WTC11 (cell line): Measurements from ENCODE around the gene PIGU. TPM values are rescaled to one million over a fixed set of nuclear protein-coding genes. Genes with fewer than 3 reads are reported as not detected.

Experiments used
- ATAC-seq: fragments of 200-7000 bp; cut with Tn5 transposase; 2 replicates; pipeline ENCODE4 v1.10.0; 2021; ENCODE audit warnings: mild to moderate bottlenecking, moderate library complexity
- CTCF ChIA-PET: fragments of 300-600 bp; sonication (Branson Sonifier 250); formaldehyde crosslinking; loops from one replicate; lab custom pipeline; 2021; ENCODE audit warnings: antibody characterized with exemption; lab: Charles Lee
- POLR2A ChIA-PET: fragments of 350-600 bp; sonication (Branson Sonifier 250); formaldehyde crosslinking; loops from one replicate; lab custom pipeline; 2021; ENCODE audit warnings: antibody characterized with exemption; lab: Charles Lee
- DNase-seq: peaks from one replicate; pipeline ENCODE4 v3.0.0; 2021; ENCODE audit warnings: low spot score
- H3K27ac Mint-ChIP-seq: 2 replicates; pipeline ENCODE4 v1.8.0; 2021; ENCODE audit warnings: mixed read lengths
- H3K27me3 Mint-ChIP-seq: 2 replicates; pipeline ENCODE4 v1.8.0; 2021; ENCODE audit warnings: low read depth, mild to moderate bottlenecking, moderate library complexity, mixed read lengths
- H3K36me3 Mint-ChIP-seq: 2 replicates; pipeline ENCODE4 v1.8.0; 2021; ENCODE audit warnings: mixed read lengths
- H3K4me1 Mint-ChIP-seq: 2 replicates; pipeline ENCODE4 v1.8.0; 2022; ENCODE audit warnings: mixed read lengths
- H3K4me3 Mint-ChIP-seq: 2 replicates; pipeline ENCODE4 v1.8.0; 2021; ENCODE audit warnings: mild to moderate bottlenecking, moderate library complexity, mixed read lengths
- H3K9me3 Mint-ChIP-seq: 2 replicates; pipeline ENCODE4 v1.8.0; 2021; ENCODE audit warnings: mixed read lengths
- ELF4 ChIP-seq: sonication (generic); formaldehyde crosslinking; IDR thresholded peaks from 2 replicates; pipeline ENCODE4 v1.8.1; 2022; ENCODE audit warnings: low read depth, mild to moderate bottlenecking, moderate library complexity, missing genetic modification reagents
- GABPB1 ChIP-seq: sonication (generic); formaldehyde crosslinking; IDR thresholded peaks from 2 replicates; pipeline ENCODE4 v1.8.1; 2023; ENCODE audit warnings: mild to moderate bottlenecking, missing genetic modification reagents
- GRHL2 ChIP-seq: fragments of 250-450 bp; sonication (Bioruptor Pico); IDR thresholded peaks from 2 replicates; pipeline ENCODE4 v1.8.0; 2022; ENCODE audit warnings: mild to moderate bottlenecking, moderate library complexity; ENCODE audit not compliant: insufficient replicate concordance, severe bottlenecking
- HMGA2 ChIP-seq: fragments of 250-450 bp; sonication (Bioruptor Pico); IDR thresholded peaks from 2 replicates; pipeline ENCODE4 v1.4.0; 2021; ENCODE audit warnings: mild to moderate bottlenecking, moderate library complexity
- IRF2 ChIP-seq: sonication (generic); formaldehyde crosslinking; IDR thresholded peaks from 2 replicates; pipeline ENCODE4 v1.8.0; 2022; ENCODE audit warnings: low read depth, missing genetic modification reagents, borderline replicate concordance
- KAT7 ChIP-seq: sonication (generic); formaldehyde crosslinking; IDR thresholded peaks from 2 replicates; pipeline ENCODE4 v1.8.1; 2023; ENCODE audit warnings: missing genetic modification reagents, mild to moderate bottlenecking, borderline replicate concordance
- MXD4 ChIP-seq: fragments of 250-450 bp; sonication (Bioruptor Pico); IDR thresholded peaks from 2 replicates; pipeline ENCODE4 v1.8.0; 2021; ENCODE audit warnings: mild to moderate bottlenecking, moderate library complexity, borderline replicate concordance
- NFYB ChIP-seq: sonication (generic); formaldehyde crosslinking; conservative IDR thresholded peaks from 2 replicates; pipeline ENCODE4 v1.8.0; 2022; ENCODE audit warnings: low read depth, missing genetic modification reagents
- PRRX2 ChIP-seq: fragments of 250-450 bp; sonication (Bioruptor Pico); IDR thresholded peaks from 2 replicates; pipeline ENCODE4 v1.8.0; 2021; ENCODE audit warnings: mild to moderate bottlenecking
- SMAD3 ChIP-seq: sonication (generic); formaldehyde crosslinking; IDR thresholded peaks from 2 replicates; pipeline ENCODE4 v1.8.0; 2022; ENCODE audit warnings: missing genetic modification reagents, mild to moderate bottlenecking, borderline replicate concordance
- SMAD4 ChIP-seq: sonication (generic); formaldehyde crosslinking; IDR thresholded peaks from 2 replicates; pipeline ENCODE4 v1.8.0; 2022; ENCODE audit warnings: mild to moderate bottlenecking, missing genetic modification reagents
- ZNF121 ChIP-seq: sonication (generic); formaldehyde crosslinking; IDR thresholded peaks from 2 replicates; pipeline ENCODE4 v1.8.0; 2023; ENCODE audit warnings: missing genetic modification reagents
- ZNF232 ChIP-seq: sonication (generic); formaldehyde crosslinking; IDR thresholded peaks from 2 replicates; pipeline ENCODE4 v1.8.0; 2022; ENCODE audit warnings: mild to moderate bottlenecking, missing genetic modification reagents
- ZNF263 ChIP-seq: sonication (generic); formaldehyde crosslinking; IDR thresholded peaks from 2 replicates; pipeline ENCODE4 v1.8.1; 2022; ENCODE audit warnings: low read depth, mild to moderate bottlenecking, moderate library complexity, missing genetic modification reagents
- ZNF317 ChIP-seq: sonication (generic); formaldehyde crosslinking; IDR thresholded peaks from 2 replicates; pipeline ENCODE4 v1.8.1; 2023; ENCODE audit warnings: low read depth, mild to moderate bottlenecking, moderate library complexity, missing genetic modification reagents, borderline replicate concordance
- ZNF416 ChIP-seq: fragments of 250-450 bp; sonication (Bioruptor Pico); IDR thresholded peaks from 2 replicates; pipeline ENCODE4 v1.9.0; 2021; ENCODE audit warnings: mild to moderate bottlenecking, inconsistent platforms
- total RNA-seq: library from RNA; stranded (reverse); gene quantifications from 3 replicates; pipeline ENCODE4 v1.2.3, GENCODE V29; 2021
- TF ChIP-seq, protein P1 (sequence below): fragments of 250-450 bp; sonication (Bioruptor Pico); IDR thresholded peaks from 2 replicates; pipeline ENCODE4 v1.9.0; 2021; ENCODE audit warnings: moderate library complexity, mild to moderate bottlenecking, inconsistent platforms, borderline replicate concordance
- TF ChIP-seq, protein P2 (sequence below): fragments of 250-450 bp; sonication (Bioruptor Pico); conservative IDR thresholded peaks from 2 replicates; pipeline ENCODE4 v1.9.0; 2021; ENCODE audit warnings: mild to moderate bottlenecking
- TF ChIP-seq, protein P3 (sequence below): sonication (generic); formaldehyde crosslinking; IDR thresholded peaks from 2 replicates; pipeline ENCODE4 v1.8.1; 2023; ENCODE audit warnings: mild to moderate bottlenecking, missing genetic modification reagents, moderate library complexity
- TF ChIP-seq, protein P4 (sequence below): sonication (generic); formaldehyde crosslinking; IDR thresholded peaks from 2 replicates; pipeline ENCODE4 v1.8.0; 2022; ENCODE audit warnings: mild to moderate bottlenecking, missing genetic modification reagents
- TF ChIP-seq, protein P5 (sequence below): fragments of 250-450 bp; sonication (Bioruptor Pico); IDR thresholded peaks from 2 replicates; pipeline ENCODE4 v1.8.0; 2021; ENCODE audit warnings: mild to moderate bottlenecking
- TF ChIP-seq, protein P6 (sequence below): fragments of 250-450 bp; sonication (Bioruptor Pico); IDR thresholded peaks from 2 replicates; pipeline ENCODE4 v1.9.0; 2021; ENCODE audit warnings: mild to moderate bottlenecking
- TF ChIP-seq, protein P7 (sequence below): sonication (generic); formaldehyde crosslinking; IDR thresholded peaks from 2 replicates; pipeline ENCODE4 v1.8.1; 2023; ENCODE audit warnings: mild to moderate bottlenecking, moderate library complexity, missing genetic modification reagents
- TF ChIP-seq, protein P8 (sequence below): sonication (generic); formaldehyde crosslinking; IDR thresholded peaks from 2 replicates; pipeline ENCODE4 v1.8.1; 2023; ENCODE audit warnings: mild to moderate bottlenecking, missing genetic modification reagents, moderate library complexity

Gene PIGU
- total RNA-seq, 1 experiment from 2014 or later = 24.8 TPM

DNA sequence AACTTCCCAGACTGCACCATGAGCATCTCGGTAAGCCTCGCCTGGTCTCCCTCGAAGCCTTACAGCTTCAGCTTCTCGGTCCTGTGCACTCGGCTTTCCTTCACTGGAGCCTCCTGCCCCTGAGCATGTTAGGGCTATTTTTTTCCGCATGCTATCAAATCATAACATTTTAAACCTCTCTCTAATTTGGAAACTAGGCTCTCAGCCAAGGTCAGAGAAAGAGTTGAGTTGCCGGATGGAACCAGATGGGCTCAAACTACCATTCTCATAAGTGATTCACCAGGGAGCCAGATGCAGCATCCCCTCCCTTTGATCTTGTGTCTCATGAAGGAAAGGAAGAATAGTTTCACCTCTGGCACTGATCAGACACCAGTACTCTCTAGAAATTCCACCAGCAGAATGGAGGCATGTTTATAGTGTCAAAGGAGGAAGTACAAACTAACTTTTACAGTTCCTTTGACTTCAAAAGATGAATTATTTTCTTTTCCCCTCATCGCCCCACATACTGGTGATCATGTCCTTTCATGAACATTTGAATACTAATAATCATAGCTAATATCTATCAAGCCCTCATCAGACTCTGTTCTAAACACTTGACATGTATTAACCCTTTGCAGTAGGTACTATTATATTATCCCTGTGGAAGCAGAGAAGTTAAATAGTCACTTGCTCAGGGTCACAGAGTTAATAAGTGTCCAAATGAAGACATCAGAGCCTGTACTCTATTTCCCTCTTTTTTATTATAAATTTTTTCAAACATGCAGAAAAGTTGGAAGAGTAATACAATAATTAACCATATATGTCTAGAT is 71.7 kb downstream of the PIGU start:
- ATAC-seq = no peak
- no peak overlapping the region for H3K4me3 Mint-ChIP-seq

DNA sequence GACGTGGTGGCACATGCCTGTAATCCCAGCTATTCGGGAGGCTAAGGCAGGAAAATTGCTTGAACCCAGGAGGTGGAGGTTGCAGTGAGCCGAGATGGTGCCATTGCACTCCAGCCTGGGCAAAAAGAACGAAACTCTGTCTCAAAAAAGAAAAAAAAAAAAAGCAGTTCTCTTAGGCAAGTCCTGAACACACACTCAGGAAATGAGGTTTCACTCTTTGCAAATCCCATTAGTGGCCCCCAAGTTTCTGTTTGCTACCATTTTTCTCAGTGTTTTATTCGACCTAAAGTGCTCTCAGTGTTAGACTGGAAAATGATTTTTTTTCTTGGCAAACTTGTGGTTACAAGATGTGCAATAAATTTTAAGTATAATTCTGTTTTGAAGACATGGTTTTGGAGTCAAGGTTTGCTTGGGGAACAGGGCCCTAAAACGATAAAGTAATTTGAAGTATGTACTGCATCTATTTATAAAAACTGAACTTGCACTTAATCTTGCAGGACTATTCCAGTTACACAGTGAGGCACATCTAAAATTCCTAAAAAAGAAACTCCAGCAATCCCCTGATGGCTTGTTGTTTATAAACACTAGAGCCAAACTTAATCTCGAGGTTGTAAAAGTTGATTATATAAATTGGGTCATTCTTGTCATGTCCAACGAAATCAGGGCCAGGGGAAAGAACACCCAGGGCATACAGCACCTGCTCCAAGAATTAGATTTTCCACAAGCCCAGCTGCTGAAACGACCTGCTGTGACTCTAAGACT is 75.8 kb downstream of the PIGU start:
- Mint-ChIP-seq H3K27me3 (no peaks in the 10 kb centered on the region), H3K9me3 (no peaks in the 10 kb centered on the region), H3K4me1 (no peaks in the 10 kb centered on the region), H3K36me3 (no peaks in the 10 kb centered on the region), H3K27ac (no peak overlapping the region), H3K4me3 (no peak overlapping the region)
- POLR2A ChIA-PET = no interaction called here
- ATAC-seq (no peak), DNase-seq (no peak)
- CTCF ChIA-PET = interaction anchor here (0.6 kb wide), 1 partner anchor 11 kb away, joined by 3 read pairs; no protein-coding TSS in a partner anchor
- TF ChIP-seq, protein P1, sequence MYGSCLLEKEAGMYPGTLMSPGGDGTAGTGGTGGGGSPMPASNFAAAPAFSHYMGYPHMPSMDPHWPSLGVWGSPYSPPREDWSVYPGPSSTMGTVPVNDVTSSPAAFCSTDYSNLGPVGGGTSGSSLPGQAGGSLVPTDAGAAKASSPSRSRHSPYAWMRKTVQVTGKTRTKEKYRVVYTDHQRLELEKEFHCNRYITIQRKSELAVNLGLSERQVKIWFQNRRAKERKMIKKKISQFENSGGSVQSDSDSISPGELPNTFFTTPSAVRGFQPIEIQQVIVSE = no peak
- TF ChIP-seq, protein P2, sequence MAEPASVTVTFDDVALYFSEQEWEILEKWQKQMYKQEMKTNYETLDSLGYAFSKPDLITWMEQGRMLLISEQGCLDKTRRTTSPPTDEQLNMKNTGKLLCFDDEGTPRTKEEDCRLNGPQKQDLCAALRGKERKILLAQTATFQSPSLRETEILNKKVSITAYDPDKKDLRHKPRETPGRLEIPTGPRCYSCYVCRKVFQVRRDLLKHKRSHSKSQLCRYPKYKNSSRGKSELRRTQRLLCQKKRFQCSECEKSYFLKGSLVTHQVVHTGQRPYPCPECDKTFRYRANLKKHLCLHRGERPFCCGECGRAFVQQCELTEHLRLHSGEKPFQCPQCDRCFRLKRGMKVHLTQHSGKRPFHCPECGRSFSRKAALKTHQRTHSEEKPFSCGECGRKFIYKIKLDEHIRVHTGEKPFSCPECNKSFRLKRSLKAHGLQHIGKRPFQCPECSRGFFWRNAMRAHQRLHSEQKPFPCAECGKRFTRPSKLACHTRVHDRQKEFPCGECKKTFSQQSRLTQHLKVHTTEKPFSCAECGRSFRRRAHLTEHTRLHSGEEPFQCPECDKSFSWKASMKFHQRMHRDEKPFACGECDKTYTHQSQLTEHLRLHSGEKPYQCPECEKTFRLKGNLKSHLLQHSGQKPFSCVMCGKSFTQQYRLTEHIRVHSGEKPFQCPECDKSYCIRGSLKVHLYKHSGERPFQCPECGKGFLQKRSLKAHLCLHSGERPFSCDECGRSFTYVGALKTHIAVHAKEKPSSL (CRISPR knock-in tag) = no peak
- TF ChIP-seq KAT7 (CRISPR knock-in tag) (no peak), MXD4 (no peak), ZNF416 (CRISPR knock-in tag) (no peak), NFYB (no peak), ZNF232 (CRISPR knock-in tag) (no peak), IRF2 (CRISPR knock-in tag) (no peak), SMAD3 (CRISPR knock-in tag) (no peak), HMGA2 (no peak)
- TF ChIP-seq, protein P3, sequence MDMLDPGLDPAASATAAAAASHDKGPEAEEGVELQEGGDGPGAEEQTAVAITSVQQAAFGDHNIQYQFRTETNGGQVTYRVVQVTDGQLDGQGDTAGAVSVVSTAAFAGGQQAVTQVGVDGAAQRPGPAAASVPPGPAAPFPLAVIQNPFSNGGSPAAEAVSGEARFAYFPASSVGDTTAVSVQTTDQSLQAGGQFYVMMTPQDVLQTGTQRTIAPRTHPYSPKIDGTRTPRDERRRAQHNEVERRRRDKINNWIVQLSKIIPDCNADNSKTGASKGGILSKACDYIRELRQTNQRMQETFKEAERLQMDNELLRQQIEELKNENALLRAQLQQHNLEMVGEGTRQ (CRISPR knock-in tag) = no peak
- TF ChIP-seq, protein P4, sequence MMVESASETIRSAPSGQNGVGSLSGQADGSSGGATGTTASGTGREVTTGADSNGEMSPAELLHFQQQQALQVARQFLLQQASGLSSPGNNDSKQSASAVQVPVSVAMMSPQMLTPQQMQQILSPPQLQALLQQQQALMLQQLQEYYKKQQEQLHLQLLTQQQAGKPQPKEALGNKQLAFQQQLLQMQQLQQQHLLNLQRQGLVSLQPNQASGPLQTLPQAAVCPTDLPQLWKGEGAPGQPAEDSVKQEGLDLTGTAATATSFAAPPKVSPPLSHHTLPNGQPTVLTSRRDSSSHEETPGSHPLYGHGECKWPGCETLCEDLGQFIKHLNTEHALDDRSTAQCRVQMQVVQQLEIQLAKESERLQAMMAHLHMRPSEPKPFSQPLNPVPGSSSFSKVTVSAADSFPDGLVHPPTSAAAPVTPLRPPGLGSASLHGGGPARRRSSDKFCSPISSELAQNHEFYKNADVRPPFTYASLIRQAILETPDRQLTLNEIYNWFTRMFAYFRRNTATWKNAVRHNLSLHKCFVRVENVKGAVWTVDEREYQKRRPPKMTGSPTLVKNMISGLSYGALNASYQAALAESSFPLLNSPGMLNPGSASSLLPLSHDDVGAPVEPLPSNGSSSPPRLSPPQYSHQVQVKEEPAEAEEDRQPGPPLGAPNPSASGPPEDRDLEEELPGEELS = no peak

More for the DNA sequence above, 71.7 kb downstream of the PIGU start:
- H3K27ac Mint-ChIP-seq = no peak overlapping the region; the same call in 1 of the 2 replicates
- POLR2A ChIA-PET = no interaction called here
- H3K9me3 Mint-ChIP-seq = no peaks in the 10 kb centered on the region
- no peak for TF ChIP-seq SMAD4 (CRISPR knock-in tag)
- no peak for TF ChIP-seq PRRX2 (CRISPR knock-in tag)
- TF ChIP-seq, protein P5, sequence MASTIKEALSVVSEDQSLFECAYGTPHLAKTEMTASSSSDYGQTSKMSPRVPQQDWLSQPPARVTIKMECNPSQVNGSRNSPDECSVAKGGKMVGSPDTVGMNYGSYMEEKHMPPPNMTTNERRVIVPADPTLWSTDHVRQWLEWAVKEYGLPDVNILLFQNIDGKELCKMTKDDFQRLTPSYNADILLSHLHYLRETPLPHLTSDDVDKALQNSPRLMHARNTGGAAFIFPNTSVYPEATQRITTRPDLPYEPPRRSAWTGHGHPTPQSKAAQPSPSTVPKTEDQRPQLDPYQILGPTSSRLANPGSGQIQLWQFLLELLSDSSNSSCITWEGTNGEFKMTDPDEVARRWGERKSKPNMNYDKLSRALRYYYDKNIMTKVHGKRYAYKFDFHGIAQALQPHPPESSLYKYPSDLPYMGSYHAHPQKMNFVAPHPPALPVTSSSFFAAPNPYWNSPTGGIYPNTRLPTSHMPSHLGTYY = no peak
- TF ChIP-seq ELF4 (CRISPR knock-in tag) = no peak
- no peak for TF ChIP-seq ZNF121 (CRISPR knock-in tag)
- TF ChIP-seq, protein P6, sequence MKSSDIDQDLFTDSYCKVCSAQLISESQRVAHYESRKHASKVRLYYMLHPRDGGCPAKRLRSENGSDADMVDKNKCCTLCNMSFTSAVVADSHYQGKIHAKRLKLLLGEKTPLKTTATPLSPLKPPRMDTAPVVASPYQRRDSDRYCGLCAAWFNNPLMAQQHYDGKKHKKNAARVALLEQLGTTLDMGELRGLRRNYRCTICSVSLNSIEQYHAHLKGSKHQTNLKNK (CRISPR knock-in tag) = no peak
- no peak for TF ChIP-seq ZNF317 (CRISPR knock-in tag)
- TF ChIP-seq ZNF263 (CRISPR knock-in tag) = no peak
- TF ChIP-seq MXD4 = no peak
- TF ChIP-seq, protein P7, sequence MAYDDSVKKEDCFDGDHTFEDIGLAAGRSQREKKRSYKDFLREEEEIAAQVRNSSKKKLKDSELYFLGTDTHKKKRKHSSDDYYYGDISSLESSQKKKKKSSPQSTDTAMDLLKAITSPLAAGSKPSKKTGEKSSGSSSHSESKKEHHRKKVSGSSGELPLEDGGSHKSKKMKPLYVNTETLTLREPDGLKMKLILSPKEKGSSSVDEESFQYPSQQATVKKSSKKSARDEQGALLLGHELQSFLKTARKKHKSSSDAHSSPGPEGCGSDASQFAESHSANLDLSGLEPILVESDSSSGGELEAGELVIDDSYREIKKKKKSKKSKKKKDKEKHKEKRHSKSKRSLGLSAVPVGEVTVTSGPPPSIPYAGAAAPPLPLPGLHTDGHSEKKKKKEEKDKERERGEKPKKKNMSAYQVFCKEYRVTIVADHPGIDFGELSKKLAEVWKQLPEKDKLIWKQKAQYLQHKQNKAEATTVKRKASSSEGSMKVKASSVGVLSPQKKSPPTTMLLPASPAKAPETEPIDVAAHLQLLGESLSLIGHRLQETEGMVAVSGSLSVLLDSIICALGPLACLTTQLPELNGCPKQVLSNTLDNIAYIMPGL = no peak
- TF ChIP-seq GRHL2 (CRISPR knock-in tag) = no peak
- TF ChIP-seq, protein P8, sequence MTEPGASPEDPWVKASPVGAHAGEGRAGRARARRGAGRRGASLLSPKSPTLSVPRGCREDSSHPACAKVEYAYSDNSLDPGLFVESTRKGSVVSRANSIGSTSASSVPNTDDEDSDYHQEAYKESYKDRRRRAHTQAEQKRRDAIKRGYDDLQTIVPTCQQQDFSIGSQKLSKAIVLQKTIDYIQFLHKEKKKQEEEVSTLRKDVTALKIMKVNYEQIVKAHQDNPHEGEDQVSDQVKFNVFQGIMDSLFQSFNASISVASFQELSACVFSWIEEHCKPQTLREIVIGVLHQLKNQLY (CRISPR knock-in tag) = no peak
- TF ChIP-seq GABPB1 (CRISPR knock-in tag) = no peak
- TF ChIP-seq, protein P1 = no peak
- peaks cover 4% of the 10 kb centered on the region for H3K4me1 Mint-ChIP-seq
- no peaks in the 10 kb centered on the region for H3K27me3 Mint-ChIP-seq
- DNase-seq = no peak
- H3K36me3 Mint-ChIP-seq = 0 out of 2 replicates have a peak, but pooled peaks cover 4% of the 10 kb centered on the region
- CTCF ChIA-PET = no interaction called here
